GM23338 (cell line): ENCODE data around the gene MARCHF2.

ENCODE experiments used
- EZH2 ChIP-seq: fragments of 200-600 bp; sonication (generic); IDR thresholded peaks from one replicate; pipeline ENCODE4 v1.8.0; 2017; ENCODE audit warnings: antibody characterized with exemption, mild to moderate bottlenecking, low read depth; ENCODE audit not compliant: unreplicated experiment
- EZH2phosphoT487 ChIP-seq: fragments of 200-600 bp; sonication (generic); IDR thresholded peaks from one replicate; pipeline ENCODE4 v1.8.1; 2018; ENCODE audit warnings: antibody characterized with exemption; ENCODE audit not compliant: unreplicated experiment
- POLR2AphosphoS5 ChIP-seq: IDR thresholded peaks from 2 replicates; pipeline ENCODE4 v1.6.1; 2016; ENCODE audit warnings: antibody characterized with exemption, low read depth
- TF ChIP-seq, protein P1 (sequence below), 2 experiments: fragments of 200-600 bp in 1 of 2; sonication (generic) in 1 of 2; conservative IDR thresholded peaks; 2 replicates each; pipeline versions ENCODE4 v1.5.1 to v1.6.1; 2016 to 2017; ENCODE audit warnings: antibody characterized with exemption in 2 of 2, low read depth in 2 of 2, mild to moderate bottlenecking in 2 of 2, moderate library complexity in 1 of 2

DNA sequence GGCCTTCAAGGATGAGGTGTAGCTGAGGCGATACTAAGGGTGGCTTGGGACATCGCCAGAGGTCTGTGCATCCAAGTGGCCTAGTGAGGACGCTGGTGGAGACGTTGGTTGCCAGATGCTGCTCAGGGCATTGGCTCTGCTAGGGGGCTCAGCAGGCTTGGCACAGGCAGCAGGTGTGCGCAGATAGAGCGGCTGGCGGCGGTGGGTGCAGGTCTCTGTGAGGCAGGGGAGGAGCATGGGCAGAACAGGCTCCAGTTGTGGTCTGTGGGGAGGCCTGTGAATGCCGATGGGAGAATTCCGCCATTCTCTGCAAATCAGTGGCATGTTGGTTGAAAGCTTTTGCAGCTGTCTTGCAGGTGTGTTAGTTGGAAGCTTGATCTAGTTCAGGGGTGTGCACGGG, 68.1 kb downstream of the MARCHF2 start:
- TF ChIP-seq EZH2 (no peak), POLR2AphosphoS5 (no peak), EZH2phosphoT487 (no peak)
- TF ChIP-seq, protein P1, sequence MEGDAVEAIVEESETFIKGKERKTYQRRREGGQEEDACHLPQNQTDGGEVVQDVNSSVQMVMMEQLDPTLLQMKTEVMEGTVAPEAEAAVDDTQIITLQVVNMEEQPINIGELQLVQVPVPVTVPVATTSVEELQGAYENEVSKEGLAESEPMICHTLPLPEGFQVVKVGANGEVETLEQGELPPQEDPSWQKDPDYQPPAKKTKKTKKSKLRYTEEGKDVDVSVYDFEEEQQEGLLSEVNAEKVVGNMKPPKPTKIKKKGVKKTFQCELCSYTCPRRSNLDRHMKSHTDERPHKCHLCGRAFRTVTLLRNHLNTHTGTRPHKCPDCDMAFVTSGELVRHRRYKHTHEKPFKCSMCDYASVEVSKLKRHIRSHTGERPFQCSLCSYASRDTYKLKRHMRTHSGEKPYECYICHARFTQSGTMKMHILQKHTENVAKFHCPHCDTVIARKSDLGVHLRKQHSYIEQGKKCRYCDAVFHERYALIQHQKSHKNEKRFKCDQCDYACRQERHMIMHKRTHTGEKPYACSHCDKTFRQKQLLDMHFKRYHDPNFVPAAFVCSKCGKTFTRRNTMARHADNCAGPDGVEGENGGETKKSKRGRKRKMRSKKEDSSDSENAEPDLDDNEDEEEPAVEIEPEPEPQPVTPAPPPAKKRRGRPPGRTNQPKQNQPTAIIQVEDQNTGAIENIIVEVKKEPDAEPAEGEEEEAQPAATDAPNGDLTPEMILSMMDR (conservative IDR thresholded peaks at IDR 0.05; ENCODE audit: low read depth in 2 of 2), result no peak
